T-cell (primary cell): ENCODE data around the gene ZNF283. TPM values are rescaled to one million over a fixed set of nuclear protein-coding genes. Genes with fewer than 3 reads are reported as not detected.

Experiments used
- ATAC-seq, 4 experiments: fragments of 200-7000 bp in 3 of 4; fragments of 150-1000 bp in 1 of 4; cut with Tn5 transposase; replicated peaks in 1 of 4; 1 replicate in 3 of 4; 2 replicates in 1 of 4; pipeline ENCODE4 v1.10.0; 2021; ENCODE audit warnings: moderate library complexity in 3 of 4, mild to moderate bottlenecking in 2 of 4, moderate number of reproducible peaks in 1 of 4
- CTCF ChIA-PET, 2 donors: fragments of 300-600 bp; sonication (Branson Sonifier 250); formaldehyde crosslinking; loops; one replicate each; lab custom pipeline; 2022; ENCODE audit warnings: antibody characterized with exemption in 2 of 2; lab: Charles Lee
- POLR2A ChIA-PET, 2 donors: fragments of 300-600 bp; sonication (Branson Sonifier 250); formaldehyde crosslinking; loops; one replicate each; lab custom pipeline; 2022; ENCODE audit warnings: antibody characterized with exemption in 2 of 2; lab: Charles Lee
- DNase-seq, 35 experiments: peaks; one replicate each; pipeline versions ENCODE4 v3.0.0 to v3.0.0-alpha.2; 2013 to 2023
- H3K27ac ChIP-seq: one replicate; pipeline ENCODE4 v1.5.1; 2013; ENCODE audit warnings: low read length
- H3K27me3 ChIP-seq, 2 experiments: replicated peaks in 1 of 2; 1 replicate in 1 of 2; 2 replicates in 1 of 2; pipeline versions ENCODE4 v1.6.1 to v1.7.0; 2013; ENCODE audit warnings: low read length in 1 of 2, mixed read lengths in 1 of 2; ENCODE audit not compliant: control insufficient read depth in 2 of 2, insufficient read depth in 2 of 2; ENCODE audit errors: extremely low read depth in 1 of 2
- H3K36me3 ChIP-seq, 2 donors: 1 replicate in 1 of 2; 2 replicates in 1 of 2; pipeline versions ENCODE4 v1.6.1 to v1.7.0; 2013; ENCODE audit warnings: low read length in 1 of 2; ENCODE audit not compliant: control insufficient read depth in 2 of 2, insufficient read depth in 1 of 2; ENCODE audit errors: extremely low read depth in 1 of 2
- H3K4me1 ChIP-seq, 2 experiments: 1 replicate in 1 of 2; 2 replicates in 1 of 2; pipeline versions ENCODE4 v1.6.1 to v1.7.0; 2013; ENCODE audit warnings: low read length in 2 of 2, mixed read lengths in 1 of 2; ENCODE audit not compliant: insufficient read depth in 2 of 2, control insufficient read depth in 1 of 2; ENCODE audit errors: extremely low read depth in 1 of 2
- H3K4me3 ChIP-seq, 2 donors: 1 replicate in 1 of 2; 2 replicates in 1 of 2; pipeline versions ENCODE4 v1.5.1 to v1.7.0; 2013; ENCODE audit warnings: mild to moderate bottlenecking in 2 of 2, low read length in 1 of 2, moderate library complexity in 1 of 2; ENCODE audit not compliant: control insufficient read depth in 1 of 2; ENCODE audit errors: extremely low read depth in 1 of 2
- H3K9me3 ChIP-seq: 2 replicates; pipeline ENCODE4 v1.7.0; 2013
- H3K27ac Mint-ChIP-seq, 2 donors: one replicate each; pipeline ENCODE4 v1.8.0; 2020 to 2021; ENCODE audit warnings: mild to moderate bottlenecking in 2 of 2, mixed read lengths in 2 of 2
- H3K27me3 Mint-ChIP-seq, 2 donors: one replicate each; pipeline ENCODE4 v1.8.0; 2021 to 2022; ENCODE audit warnings: mixed read lengths in 2 of 2
- H3K36me3 Mint-ChIP-seq: one replicate; pipeline ENCODE4 v1.8.0; 2021; ENCODE audit warnings: mixed read lengths
- H3K4me1 Mint-ChIP-seq, 3 donors: one replicate each; pipeline ENCODE4 v1.8.0; 2020 to 2022; ENCODE audit warnings: mixed read lengths in 3 of 3, mild to moderate bottlenecking in 1 of 3
- H3K4me3 Mint-ChIP-seq, 3 donors: one replicate each; pipeline ENCODE4 v1.8.0; 2020 to 2022; ENCODE audit warnings: mild to moderate bottlenecking in 3 of 3, mixed read lengths in 3 of 3, moderate library complexity in 3 of 3
- H3K9me3 Mint-ChIP-seq, 3 donors: one replicate each; pipeline ENCODE4 v1.8.0; 2020 to 2022; ENCODE audit warnings: mixed read lengths in 3 of 3
- WGBS: methylation state at CpG from one replicate; pipeline ENCODE4 v1.1.5; 2013; ENCODE audit warnings: missing lambda C conversion rate; ENCODE audit not compliant: insufficient coverage; 5-methylcytosine and 5-hydroxymethylcytosine counted together
- total RNA-seq, 35 experiments: library from RNA in 6 of 35; stranded (reverse) in 6 of 35; fragments of 120-200 nt in 1 of 35; gene quantifications; one replicate each; pipeline versions ENCODE4 v1.2.1 to v1.2.4 and lab custom pipeline; 2013 to 2026

The ZNF283 gene
- 10 to 100 TPM in 3 of 5 donors, 1 to 10 TPM in 2; 5.4 to 19.0 (median 12.7) TPM for total RNA-seq
- total RNA-seq (2013): 16.6 TPM
- total RNA-seq (lab: John Stamatoyannopoulos, UW): 4.5 to 34.4 (median 12.4) reads per million in 29 experiments

DNA sequence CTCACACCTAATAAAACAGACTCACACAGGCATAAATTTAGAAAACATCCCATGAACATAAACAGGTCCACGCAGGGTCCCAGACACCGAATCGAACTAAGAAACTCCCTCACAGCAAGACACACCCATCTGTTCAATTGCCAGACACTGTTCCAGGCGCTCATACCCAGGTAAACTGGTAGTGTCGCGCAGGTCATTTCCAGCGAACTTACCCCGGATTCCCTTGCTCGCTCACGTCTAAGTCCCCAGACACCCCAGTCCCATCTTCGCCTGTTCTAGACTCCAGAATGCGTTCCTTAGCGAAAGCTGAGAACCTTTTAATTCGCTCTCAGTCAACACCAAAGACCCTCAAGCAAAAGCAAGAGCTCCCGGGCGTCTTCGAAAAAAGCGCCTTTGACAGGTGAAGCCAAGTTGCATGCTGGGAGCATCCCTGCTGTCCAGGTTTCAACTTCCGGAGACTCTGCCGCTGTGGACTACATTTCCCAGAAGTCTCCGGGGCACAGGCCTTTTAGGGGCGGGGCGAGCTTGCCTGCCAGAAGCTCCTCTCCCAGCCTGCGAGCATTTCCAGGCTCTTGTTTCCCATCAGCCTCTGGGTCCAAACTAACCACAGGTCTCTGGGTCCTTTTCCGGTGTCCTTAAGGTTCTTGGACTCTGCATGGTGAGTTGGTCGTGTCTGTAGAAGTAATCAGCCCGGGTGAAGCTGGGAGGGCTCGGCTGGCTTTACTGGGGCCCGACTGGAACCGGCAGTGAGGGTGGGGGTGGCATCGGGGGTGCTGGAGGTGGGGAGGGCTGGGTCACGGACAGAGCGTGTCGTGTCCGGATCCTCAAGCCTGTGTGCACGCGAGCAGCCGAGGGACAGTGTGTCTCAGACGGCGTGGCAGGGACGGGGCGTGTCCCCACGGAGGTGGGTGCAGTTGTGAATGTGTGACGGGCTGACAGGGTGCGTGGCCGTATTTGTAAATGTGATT lies at the start of gene ZNF283:
Gene ZNF283, plus strand, starts transcription at position 535 of the 968 bp plus-strand sequence. CDS start 6,184 bp downstream, outside the sequence.
- ChIA-PET POLR2A (no interaction called here), CTCF (interaction anchor here (0.6 to 0.9 kb wide), 4 partner anchors 10 to 363 kb away, joined by 3 read pairs; no protein-coding TSS in a partner anchor)
- Mint-ChIP-seq H3K36me3 (peaks cover 21% of the 10 kb centered on the region), H3K27ac (peak within 1 kb of the TSS; percentile 52 to 72), H3K9me3 (peaks cover 2 to 7% (median 3%) of the 10 kb centered on the region in 3 donors), H3K4me1 (peaks cover 19 to 21% (median 19%) of the 10 kb centered on the region in 3 donors), H3K4me3 (peak within 1 kb of the TSS; percentile 88 to 90 (median 89)), H3K27me3 (peaks cover 0 to 7% of the 10 kb centered on the region in 2 donors)
- Histone ChIP-seq H3K27me3 (peaks cover under 1 to 6% of the 10 kb centered on the region in 2 experiments), H3K9me3 (no peaks in the 10 kb centered on the region), H3K4me3 (peak within 1 kb of the TSS; percentile 73 to 86), H3K36me3 (peaks cover 4 to 10% of the 10 kb centered on the region in 2 donors), H3K4me1 (peaks cover 2 to 12% of the 10 kb centered on the region in 2 experiments), H3K27ac (no peak within 1 kb of the TSS)
- 14% methylated on average over 43 of the region's 46 CpGs for WGBS
- ATAC-seq (peak; percentile 94 to 99 (median 96)), DNase-seq (peak; percentile 54 to 85 (median 68))

DNA sequence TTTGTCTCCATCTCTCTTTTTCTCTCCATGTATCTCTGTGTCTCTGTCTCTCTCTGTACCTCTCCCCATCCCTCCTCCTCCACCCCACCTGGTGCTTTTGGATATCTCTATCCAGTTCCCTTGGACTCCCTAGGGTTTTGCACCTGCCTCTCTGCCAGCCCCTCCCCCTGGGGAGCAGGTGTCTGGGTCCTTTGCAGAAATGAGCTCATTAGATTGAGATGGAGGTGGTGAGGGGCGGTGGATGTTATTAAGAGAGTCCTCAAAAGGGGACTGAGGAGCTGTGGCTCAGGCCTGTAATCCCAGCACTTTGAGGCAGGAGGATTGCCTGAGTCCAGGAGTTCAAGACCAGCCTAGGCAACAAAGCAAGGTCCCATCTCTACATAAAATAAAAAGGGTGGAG lies 48.5 kb upstream of the ZNF283 start:
- Histone ChIP-seq H3K36me3 (peaks cover 0 to 9% of the 10 kb centered on the region in 2 donors), H3K4me1 (peaks cover 31 to 81% of the 10 kb centered on the region in 2 experiments), H3K9me3 (no peaks in the 10 kb centered on the region), H3K27me3 (no peaks in the 10 kb centered on the region), H3K27ac (peak overlapping the region; percentile 48), H3K4me3 (peak overlapping the region in 1 of 2 donors; percentile 68)
- Mint-ChIP-seq H3K27me3 (no peaks in the 10 kb centered on the region), H3K9me3 (no peaks in the 10 kb centered on the region), H3K27ac (peak overlapping the region; percentile 86 to 95), H3K36me3 (peaks cover 6% of the 10 kb centered on the region), H3K4me3 (peak overlapping the region; percentile 73 to 83 (median 80)), H3K4me1 (peaks cover 69 to 81% (median 76%) of the 10 kb centered on the region in 3 donors)
- CTCF ChIA-PET: interaction anchor here in 1 of 2 donors (1.3 to 2.8 kb wide), 3 partner anchors 24 to 110 kb away, joined by 7 to 8 read pairs (median 8); partner anchors contain the start of gene SMG9
- 67% methylated on average over 1 of the region's 1 CpG for WGBS
- ATAC-seq (no peak), DNase-seq (no peak)
- POLR2A ChIA-PET: no interaction called here

GRCh38 chr19:43779147-43779819 lies 47.8 kb upstream of the ZNF283 start:
- H3K36me3 Mint-ChIP-seq: peaks cover 4% of the 10 kb centered on the region
- H3K9me3 ChIP-seq: no peaks in the 10 kb centered on the region
- H3K9me3 Mint-ChIP-seq: no peaks in the 10 kb centered on the region
- DNase-seq (no peak), ATAC-seq (no peak)
- H3K4me3 ChIP-seq: peak overlapping the region; percentile 55 to 68
- H3K27me3 ChIP-seq: no peaks in the 10 kb centered on the region
- peaks cover 32 to 87% of the 10 kb centered on the region in 2 experiments for H3K4me1 ChIP-seq
- H3K4me1 Mint-ChIP-seq: peaks cover 75 to 87% (median 82%) of the 10 kb centered on the region in 3 donors
- H3K27me3 Mint-ChIP-seq: no peaks in the 10 kb centered on the region
- ChIA-PET CTCF (interaction anchor here in 1 of 2 donors (1.1 to 2.8 kb wide), 4 partner anchors 25 to 111 kb away, joined by 5 to 8 read pairs (median 8); partner anchors contain the start of gene SMG9), POLR2A (no interaction called here)
- H3K27ac ChIP-seq: peak overlapping the region; percentile 48
- H3K4me3 Mint-ChIP-seq: peak overlapping the region; percentile 73 to 83 (median 80)
- H3K36me3 ChIP-seq: peaks cover 0 to 3% of the 10 kb centered on the region in 2 donors
- peak overlapping the region; percentile 86 to 95 for H3K27ac Mint-ChIP-seq
- WGBS: 54% methylated on average over 16 of the region's 16 CpGs

- DNase-seq: no peak
- H3K27me3 ChIP-seq: no peaks in the 10 kb centered on the region
- ChIA-PET CTCF (interaction anchor here in 1 of 2 donors (1.1 to 2.8 kb wide), 2 partner anchors 35 to 111 kb away, joined by 5 to 8 read pairs; no protein-coding TSS in a partner anchor), POLR2A (no interaction called here)
- peak overlapping the region; percentile 55 to 68 for H3K4me3 ChIP-seq
- H3K4me1 ChIP-seq: peaks cover 36 to 93% of the 10 kb centered on the region in 2 experiments
- no peaks in the 10 kb centered on the region for H3K9me3 ChIP-seq
- peak overlapping the region; percentile 86 to 95 for H3K27ac Mint-ChIP-seq
- H3K9me3 Mint-ChIP-seq: no peaks in the 10 kb centered on the region
- H3K27ac ChIP-seq: peak overlapping the region; percentile 48
- H3K4me3 Mint-ChIP-seq: peak overlapping the region; percentile 73 to 83 (median 80)
- peaks cover 4% of the 10 kb centered on the region for H3K36me3 Mint-ChIP-seq
- H3K4me1 Mint-ChIP-seq: peaks cover 80 to 91% (median 86%) of the 10 kb centered on the region in 3 donors
- no peaks in the 10 kb centered on the region for H3K27me3 Mint-ChIP-seq
- ATAC-seq: no peak
- WGBS: no CpG with 5 or more reads among the region's 3 CpGs
- H3K36me3 ChIP-seq: peaks cover 0 to 3% of the 10 kb centered on the region in 2 donors
These were observed 47.3 kb upstream of the ZNF283 start for GRCh38 chr19:43779820-43780219.

- Mint-ChIP-seq H3K4me1 (peaks cover 82 to 87% (median 84%) of the 10 kb centered on the region in 3 donors), H3K9me3 (no peaks in the 10 kb centered on the region), H3K36me3 (no peaks in the 10 kb centered on the region), H3K27ac (peak within 1 kb of the TSS; percentile 86 to 95), H3K27me3 (no peaks in the 10 kb centered on the region), H3K4me3 (peak within 1 kb of the TSS; percentile 73 to 83 (median 82))
- Histone ChIP-seq H3K36me3 (no peaks in the 10 kb centered on the region), H3K27me3 (no peaks in the 10 kb centered on the region), H3K4me1 (peaks cover 37 to 93% of the 10 kb centered on the region in 2 experiments), H3K27ac (peak within 1 kb of the TSS; percentile 68), H3K9me3 (no peaks in the 10 kb centered on the region), H3K4me3 (peak within 1 kb of the TSS; percentile 55 to 68)
- peak in 28 of 35 experiments; percentile 19 to 64 (median 42) for DNase-seq
- ChIA-PET POLR2A (interaction anchor here in 1 of 2 donors (0.6 kb wide), 1 partner anchor 131 kb away, joined by 3 read pairs; no protein-coding TSS in a partner anchor), CTCF (no interaction called here)
- WGBS: 5% methylated on average over 15 of the region's 19 CpGs
- peak; percentile 57 to 63 (median 60) for ATAC-seq
These were observed 46.2 kb upstream of the ZNF283 start, which contains the start of gene KCNN4 for GRCh38 chr19:43780706-43781525. Gene KCNN4, minus strand, starts transcription at chr19:43780973. Its CDS starts 112 bp downstream, at chr19:43780861.
